Mammary epithelial cell (primary cell): ENCODE measurements around the gene NOMO2.
"Not testable (repeated sequence)": the region's sequence is repeated elsewhere in the genome, so short reads cannot be mapped to it uniquely, and the experiment has no call there.

ENCODE experiments used
- EZH2 ChIP-seq: IDR thresholded peaks from 2 replicates; pipeline ENCODE4 v1.6.1; 2012; ENCODE audit warnings: low read length, inconsistent platforms, borderline replicate concordance
- TF ChIP-seq, protein P1 (sequence below), 2 donors: IDR thresholded peaks in 1 of 2; conservative IDR thresholded peaks in 1 of 2; 2 replicates each; pipeline ENCODE4 v1.5.1; 2011 to 2012; ENCODE audit warnings: inconsistent platforms in 2 of 2, low read length in 2 of 2, mild to moderate bottlenecking in 2 of 2, control low read depth in 1 of 2, low read depth in 1 of 2; ENCODE audit not compliant: insufficient read depth in 1 of 2; ENCODE audit errors: extremely low read depth in 1 of 2

GRCh38 chr16:18394363-18394762 lies 167.5 kb downstream of the NOMO2 start:
- TF ChIP-seq, protein P1, sequence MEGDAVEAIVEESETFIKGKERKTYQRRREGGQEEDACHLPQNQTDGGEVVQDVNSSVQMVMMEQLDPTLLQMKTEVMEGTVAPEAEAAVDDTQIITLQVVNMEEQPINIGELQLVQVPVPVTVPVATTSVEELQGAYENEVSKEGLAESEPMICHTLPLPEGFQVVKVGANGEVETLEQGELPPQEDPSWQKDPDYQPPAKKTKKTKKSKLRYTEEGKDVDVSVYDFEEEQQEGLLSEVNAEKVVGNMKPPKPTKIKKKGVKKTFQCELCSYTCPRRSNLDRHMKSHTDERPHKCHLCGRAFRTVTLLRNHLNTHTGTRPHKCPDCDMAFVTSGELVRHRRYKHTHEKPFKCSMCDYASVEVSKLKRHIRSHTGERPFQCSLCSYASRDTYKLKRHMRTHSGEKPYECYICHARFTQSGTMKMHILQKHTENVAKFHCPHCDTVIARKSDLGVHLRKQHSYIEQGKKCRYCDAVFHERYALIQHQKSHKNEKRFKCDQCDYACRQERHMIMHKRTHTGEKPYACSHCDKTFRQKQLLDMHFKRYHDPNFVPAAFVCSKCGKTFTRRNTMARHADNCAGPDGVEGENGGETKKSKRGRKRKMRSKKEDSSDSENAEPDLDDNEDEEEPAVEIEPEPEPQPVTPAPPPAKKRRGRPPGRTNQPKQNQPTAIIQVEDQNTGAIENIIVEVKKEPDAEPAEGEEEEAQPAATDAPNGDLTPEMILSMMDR (conservative IDR thresholded peaks at IDR 0.05 in 1 of 2, IDR thresholded peaks at IDR 0.05 in 1 of 2; ENCODE audit: extremely low read depth in 1 of 2, insufficient read depth in 1 of 2, low read depth in 1 of 2, low read length in 2 of 2): not testable (repeated sequence)
- TF ChIP-seq EZH2: not testable (repeated sequence)
